MM.1S (cell line): ENCODE data around the gene INO80.

Experiments
- DNase-seq: peaks from one replicate; pipeline ENCODE4 v3.0.0-alpha.2; 2015
- H2AFZ ChIP-seq: fragments of 300-600 bp; sonication (generic); 2 replicates; pipeline ENCODE4 v1.6.0; 2016; ENCODE audit warnings: antibody characterized with exemption, low read length
- H3F3A ChIP-seq: fragments of 300-600 bp; sonication (generic); 2 replicates; pipeline ENCODE4 v1.6.1; 2016; ENCODE audit warnings: mild to moderate bottlenecking, antibody characterized with exemption, low read length, moderate library complexity, mixed read lengths; ENCODE audit not compliant: insufficient read depth
- H3K27ac ChIP-seq: fragments of 300-600 bp; sonication (generic); 2 replicates; pipeline ENCODE4 v1.5.1; 2016; ENCODE audit warnings: mild to moderate bottlenecking, low read length
- H3K27me3 ChIP-seq: fragments of 300-600 bp; sonication (generic); replicated peaks from 2 replicates; pipeline ENCODE4 v1.6.0; 2016; ENCODE audit warnings: low read length; ENCODE audit not compliant: insufficient read depth
- H3K36me3 ChIP-seq: fragments of 300-600 bp; sonication (generic); replicated peaks from 2 replicates; pipeline ENCODE4 v1.6.1; 2016; ENCODE audit warnings: mild to moderate bottlenecking, low read length, mixed read lengths; ENCODE audit not compliant: insufficient read depth
- H3K4me1 ChIP-seq: fragments of 300-600 bp; sonication (generic); 2 replicates; pipeline ENCODE4 v1.6.1; 2016; ENCODE audit warnings: low read length, mixed read lengths
- H3K4me2 ChIP-seq: fragments of 300-600 bp; sonication (generic); 2 replicates; pipeline ENCODE4 v1.6.0; 2016; ENCODE audit warnings: low read depth, low read length
- H3K4me3 ChIP-seq: fragments of 300-600 bp; sonication (generic); 2 replicates; pipeline ENCODE4 v1.5.1; 2016; ENCODE audit warnings: low read length, mixed read lengths
- H3K79me2 ChIP-seq: fragments of 300-600 bp; sonication (generic); 2 replicates; pipeline ENCODE4 v1.6.1; 2016; ENCODE audit warnings: mixed run types, low read length, mixed read lengths
- H3K9ac ChIP-seq: fragments of 300-600 bp; sonication (generic); 2 replicates; pipeline ENCODE4 v1.6.1; 2016; ENCODE audit warnings: low read length, mixed read lengths
- H3K9me2 ChIP-seq: fragments of 300-600 bp; sonication (generic); replicated peaks from 2 replicates; pipeline ENCODE4 v1.6.1; 2016; ENCODE audit warnings: mild to moderate bottlenecking, low read length, mixed read lengths; ENCODE audit not compliant: insufficient read depth
- H3K9me3 ChIP-seq: fragments of 300-600 bp; sonication (generic); replicated peaks from 2 replicates; pipeline ENCODE4 v1.6.1; 2016; ENCODE audit warnings: mild to moderate bottlenecking, low read length, mixed read lengths; ENCODE audit not compliant: insufficient read depth
- H4K20me1 ChIP-seq: fragments of 300-600 bp; sonication (generic); 2 replicates; pipeline ENCODE4 v1.6.1; 2016; ENCODE audit warnings: mild to moderate bottlenecking, low read length, moderate library complexity, mixed read lengths; ENCODE audit not compliant: insufficient read depth
- EZH2 ChIP-seq: fragments of 300-600 bp; sonication (generic); optimal IDR thresholded peaks from 2 replicates; pipeline ENCODE3; 2017; ENCODE audit warnings: low read depth, mild to moderate bottlenecking, antibody characterized with exemption, low read length, mixed read lengths
- EZH2phosphoT487 ChIP-seq: fragments of 300-600 bp; sonication (generic); IDR thresholded peaks from 2 replicates; pipeline ENCODE4 v1.6.1; 2018; ENCODE audit warnings: antibody characterized with exemption, low read length
- TF ChIP-seq, protein P1 (sequence below): fragments of 300-600 bp; sonication (generic); IDR thresholded peaks from 2 replicates; pipeline ENCODE4 v1.5.1; 2016; ENCODE audit warnings: antibody characterized with exemption, low read length, mixed read lengths

INO80 gene

GRCh38 chr15:40981186-40981585 lies 134.9 kb downstream of the INO80 start:
- TF ChIP-seq, protein P1, sequence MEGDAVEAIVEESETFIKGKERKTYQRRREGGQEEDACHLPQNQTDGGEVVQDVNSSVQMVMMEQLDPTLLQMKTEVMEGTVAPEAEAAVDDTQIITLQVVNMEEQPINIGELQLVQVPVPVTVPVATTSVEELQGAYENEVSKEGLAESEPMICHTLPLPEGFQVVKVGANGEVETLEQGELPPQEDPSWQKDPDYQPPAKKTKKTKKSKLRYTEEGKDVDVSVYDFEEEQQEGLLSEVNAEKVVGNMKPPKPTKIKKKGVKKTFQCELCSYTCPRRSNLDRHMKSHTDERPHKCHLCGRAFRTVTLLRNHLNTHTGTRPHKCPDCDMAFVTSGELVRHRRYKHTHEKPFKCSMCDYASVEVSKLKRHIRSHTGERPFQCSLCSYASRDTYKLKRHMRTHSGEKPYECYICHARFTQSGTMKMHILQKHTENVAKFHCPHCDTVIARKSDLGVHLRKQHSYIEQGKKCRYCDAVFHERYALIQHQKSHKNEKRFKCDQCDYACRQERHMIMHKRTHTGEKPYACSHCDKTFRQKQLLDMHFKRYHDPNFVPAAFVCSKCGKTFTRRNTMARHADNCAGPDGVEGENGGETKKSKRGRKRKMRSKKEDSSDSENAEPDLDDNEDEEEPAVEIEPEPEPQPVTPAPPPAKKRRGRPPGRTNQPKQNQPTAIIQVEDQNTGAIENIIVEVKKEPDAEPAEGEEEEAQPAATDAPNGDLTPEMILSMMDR, result no peak
- TF ChIP-seq EZH2 (no peak), EZH2phosphoT487 (no peak)
- Histone ChIP-seq H3K9me3 (no peaks in the 10 kb centered on the region), H3K9ac (no peak overlapping the region), H3K4me3 (no peak overlapping the region), H3K4me1 (no peaks in the 10 kb centered on the region), H3K27ac (no peak overlapping the region), H4K20me1 (no peaks in the 10 kb centered on the region), H3K27me3 (no peaks in the 10 kb centered on the region), H3K4me2 (no peak overlapping the region), H3F3A (no peaks in the 10 kb centered on the region), H2AFZ (no peak overlapping the region), H3K79me2 (no peaks in the 10 kb centered on the region), H3K9me2 (no peaks in the 10 kb centered on the region), H3K36me3 (peaks cover 7% of the 10 kb centered on the region)
- DNase-seq, result no peak

- Histone ChIP-seq H3K4me1 (no peaks in the 10 kb centered on the region), H2AFZ (no peak overlapping the region), H3K27ac (no peak overlapping the region), H3K9me2 (no peaks in the 10 kb centered on the region), H3K79me2 (no peaks in the 10 kb centered on the region), H3K4me3 (no peak overlapping the region), H3K36me3 (no peaks in the 10 kb centered on the region; the same call in none of the 2 replicates), H3K27me3 (no peaks in the 10 kb centered on the region), H3K9me3 (no peaks in the 10 kb centered on the region), H4K20me1 (no peaks in the 10 kb centered on the region), H3K4me2 (no peak overlapping the region), H3K9ac (no peak overlapping the region), H3F3A (no peaks in the 10 kb centered on the region)
- DNase-seq, result no peak
- no peak for TF ChIP-seq EZH2phosphoT487
- TF ChIP-seq, protein P1, result no peak
- no peak for TF ChIP-seq EZH2
Observed at GRCh38 chr15:40978562-40978961, 137.5 kb downstream of the INO80 start.

GRCh38 chr15:40978141-40978540 lies 137.9 kb downstream of the INO80 start:
- TF ChIP-seq EZH2, result no peak
- TF ChIP-seq EZH2phosphoT487, result no peak
- TF ChIP-seq, protein P1, result no peak
- Histone ChIP-seq H3K27ac (no peak overlapping the region), H2AFZ (no peak overlapping the region), H3F3A (no peaks in the 10 kb centered on the region), H3K4me1 (no peaks in the 10 kb centered on the region), H3K9me3 (no peaks in the 10 kb centered on the region), H3K36me3 (no peaks in the 10 kb centered on the region; the same call in none of the 2 replicates), H3K9me2 (no peaks in the 10 kb centered on the region), H3K4me2 (no peak overlapping the region), H3K79me2 (no peaks in the 10 kb centered on the region), H3K4me3 (no peak overlapping the region), H3K9ac (no peak overlapping the region), H4K20me1 (no peaks in the 10 kb centered on the region), H3K27me3 (no peaks in the 10 kb centered on the region)
- no peak for DNase-seq
